SK-N-SH treated with all-trans-retinoic acid at 6 μM for 48 hours (cell line): ENCODE data around the gene BCL6B.

Experiments used
- BACH2 ChIP-seq: fragments of 250-450 bp; sonication (Bioruptor Pico); IDR thresholded peaks from 2 replicates; pipeline ENCODE4 v1.9.0; 2021; ENCODE audit warnings: mild to moderate bottlenecking, borderline replicate concordance
- ESRRG ChIP-seq: fragments of 250-450 bp; sonication (Bioruptor Pico); IDR thresholded peaks from 2 replicates; pipeline ENCODE4 v1.6.1; 2021; ENCODE audit warnings: mild to moderate bottlenecking
- PATZ1 ChIP-seq: fragments of 250-450 bp; sonication (Bioruptor Pico); IDR thresholded peaks from 2 replicates; pipeline ENCODE4 v1.8.0; 2020; ENCODE audit warnings: mild to moderate bottlenecking, moderate library complexity, borderline replicate concordance
- ZNF70 ChIP-seq: fragments of 450-650 bp; formaldehyde crosslinking; IDR thresholded peaks from 2 replicates; pipeline ENCODE4 v1.5.0; 2020; ENCODE audit warnings: mild to moderate bottlenecking, moderate library complexity

GRCh38 chr17:7060165-7060891 lies 37.5 kb downstream of the BCL6B start:
- TF ChIP-seq ZNF70 (CRISPR knock-in tag) = no peak
- no peak for TF ChIP-seq BACH2 (CRISPR knock-in tag)
- no peak for TF ChIP-seq ESRRG (CRISPR knock-in tag)
- TF ChIP-seq PATZ1 (CRISPR knock-in tag) = no peak
